Occipital lobe (tissue), 2 donors: ENCODE data around the gene MAP3K9. TPM values are rescaled to one million over a fixed set of nuclear protein-coding genes. Genes with fewer than 3 reads are reported as not detected.
"Not testable (repeated sequence)": the region's sequence is repeated elsewhere in the genome, so short reads cannot be mapped to it uniquely, and the experiment has no call there.

Experiments
- DNase-seq: peaks from one replicate; lab custom pipeline; 2025; lab: John Stamatoyannopoulos, UW
- total RNA-seq: library from RNA; depleted of rRNA; stranded (reverse); fragments of >200 nt; gene quantifications from one replicate; pipeline ENCODE4 v1.2.3, GENCODE V29; 2014

Gene MAP3K9
- 19.3 TPM for total RNA-seq

DNA sequence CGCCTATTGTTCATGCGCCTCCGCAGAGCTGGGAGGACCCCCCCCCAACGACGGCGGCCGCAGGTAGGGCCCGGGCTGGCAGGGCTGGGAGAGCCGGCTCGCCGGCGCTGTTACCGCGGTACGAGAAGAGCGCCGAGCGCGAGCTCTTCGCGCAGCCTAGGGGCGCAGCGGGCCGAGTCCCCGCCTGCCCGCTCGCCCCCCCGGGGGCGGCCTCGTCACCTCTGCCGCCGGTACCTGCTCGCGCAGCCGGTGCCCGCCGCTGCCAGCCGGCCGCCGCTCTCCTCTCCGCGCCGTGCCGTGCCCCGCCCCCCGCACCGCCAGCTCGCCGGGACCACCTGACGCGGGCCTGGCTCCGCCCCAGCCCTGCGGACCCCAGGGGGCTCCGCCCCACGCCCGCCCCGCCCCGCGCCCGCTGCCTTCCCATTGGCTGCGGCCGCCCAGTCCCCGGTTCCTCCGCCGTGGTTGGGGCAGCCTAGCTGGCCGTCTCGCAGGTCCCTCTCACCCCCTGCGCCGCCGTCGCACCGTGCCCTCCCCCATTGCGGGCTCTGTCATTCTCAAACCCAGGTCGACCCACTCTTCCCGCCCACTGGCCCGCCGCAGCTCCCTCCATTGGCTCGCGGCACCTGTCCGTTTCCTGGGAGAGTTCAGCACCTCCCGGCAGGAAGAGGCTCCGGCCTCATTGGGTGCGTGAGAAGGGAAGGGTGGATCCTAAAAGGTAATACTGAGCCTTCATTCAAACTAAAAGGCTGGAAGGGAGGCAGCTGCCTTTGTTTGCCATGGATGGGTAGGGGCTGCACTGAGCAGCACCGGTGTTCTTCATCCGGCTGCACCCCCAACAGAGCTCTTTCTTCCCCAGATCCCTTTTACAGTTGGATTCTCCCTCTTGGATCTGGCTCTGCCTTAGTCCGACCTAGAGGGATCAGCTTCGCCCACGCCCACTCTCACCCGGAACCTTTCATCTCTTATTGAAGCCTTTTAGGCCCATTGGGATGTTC lies at the start of gene MAP3K9:
Gene MAP3K9, minus strand, starts transcription at position 289 of the 995 bp plus-strand sequence. CDS start 342 bp downstream, outside the sequence.
- peak; percentile 96 for DNase-seq

DNA sequence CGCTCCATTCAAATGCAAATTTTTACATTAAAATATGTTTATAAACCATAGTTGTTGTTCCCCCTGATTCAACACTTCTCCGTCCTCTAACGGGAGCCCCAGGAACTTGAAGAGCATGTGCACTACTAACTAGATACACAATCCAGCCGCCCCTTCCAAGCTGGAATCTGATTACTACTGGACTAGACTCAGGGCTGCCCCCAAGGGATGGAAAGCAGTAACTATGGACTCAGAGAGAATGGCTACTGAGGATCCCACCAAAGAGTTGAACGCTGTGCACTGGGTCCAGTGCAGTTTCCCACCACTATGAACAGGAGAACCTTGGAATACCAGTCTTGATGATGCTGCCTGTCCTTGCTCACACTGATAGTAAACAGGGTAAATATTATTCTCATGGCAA lies 49.3 kb upstream of the MAP3K9 start:
- DNase-seq: no peak

DNA sequence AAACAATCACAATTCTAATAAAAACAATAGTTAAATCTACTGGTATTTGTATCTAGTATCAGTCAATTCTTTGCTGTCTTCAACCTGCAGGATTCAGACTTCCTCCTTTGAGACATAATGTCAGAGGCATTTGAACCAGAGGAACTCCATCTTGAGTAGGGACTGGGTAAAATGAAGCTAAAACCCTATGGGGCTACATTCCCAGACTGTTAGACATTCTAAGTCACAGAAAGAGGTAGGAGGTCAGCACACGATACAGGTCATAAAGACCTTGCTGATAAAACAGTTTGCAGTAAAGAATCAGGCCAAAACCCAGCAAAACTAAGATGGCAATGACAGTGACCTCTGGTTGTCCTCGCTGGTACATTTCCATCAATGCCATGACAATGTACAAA lies 48.2 kb upstream of the MAP3K9 start:
- DNase-seq: no peak

DNA sequence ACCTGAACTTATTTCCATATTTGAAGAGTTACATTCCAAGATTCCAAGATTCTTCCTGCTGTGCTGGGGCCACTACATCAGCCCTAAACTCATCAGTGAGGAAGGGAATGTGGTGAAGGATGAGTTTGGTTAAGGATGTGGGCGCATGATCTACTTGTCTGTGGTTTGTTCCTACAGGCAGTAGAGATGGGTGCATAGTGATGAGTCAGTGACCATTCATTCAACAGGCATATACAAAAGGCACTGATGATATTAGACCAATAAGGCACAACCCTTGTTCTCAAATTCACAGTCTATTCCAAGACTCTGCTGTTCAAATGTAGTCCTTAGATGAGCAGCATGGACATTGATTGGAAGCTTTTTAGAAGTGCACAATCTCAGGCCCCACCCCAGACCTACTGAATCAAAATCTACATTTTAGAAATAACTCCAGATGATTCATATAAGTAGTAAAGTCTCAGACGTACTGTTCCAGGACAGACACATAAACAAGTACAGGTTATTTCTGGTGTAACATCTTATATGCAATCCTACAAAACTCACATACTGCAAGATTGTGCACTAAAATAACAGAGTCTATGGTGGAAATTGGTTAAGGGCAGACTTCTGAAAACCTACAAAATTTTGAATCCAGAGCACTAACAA lies 47.7 kb upstream of the MAP3K9 start:
- no peak for DNase-seq

DNA sequence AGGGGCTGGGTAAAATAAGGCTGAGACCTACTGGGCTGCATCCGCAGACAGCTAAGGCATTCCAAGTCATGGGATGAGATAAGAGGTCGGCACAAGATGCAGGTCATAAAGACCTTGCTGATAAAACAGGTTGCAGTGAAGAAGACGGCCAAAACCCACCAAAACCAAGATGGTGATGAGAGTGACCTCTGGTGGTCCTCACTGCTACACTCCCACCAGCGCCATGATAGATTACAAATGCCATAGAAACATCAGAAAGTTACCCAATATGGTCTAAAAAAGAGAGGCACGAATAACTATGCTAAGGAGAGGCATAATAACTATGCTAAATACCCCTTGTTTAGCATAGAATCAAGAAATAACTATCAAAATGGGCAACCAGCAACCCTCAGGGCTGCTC lies 46.2 kb upstream of the MAP3K9 start:
- no peak for DNase-seq

- not testable (repeated sequence) for DNase-seq
Measured at GRCh38 chr14:70853658-70854057, 44.3 kb upstream of the MAP3K9 start.

- no peak for DNase-seq
Measured at GRCh38 chr14:70847406-70848090, 38.2 kb upstream of the MAP3K9 start.

DNA sequence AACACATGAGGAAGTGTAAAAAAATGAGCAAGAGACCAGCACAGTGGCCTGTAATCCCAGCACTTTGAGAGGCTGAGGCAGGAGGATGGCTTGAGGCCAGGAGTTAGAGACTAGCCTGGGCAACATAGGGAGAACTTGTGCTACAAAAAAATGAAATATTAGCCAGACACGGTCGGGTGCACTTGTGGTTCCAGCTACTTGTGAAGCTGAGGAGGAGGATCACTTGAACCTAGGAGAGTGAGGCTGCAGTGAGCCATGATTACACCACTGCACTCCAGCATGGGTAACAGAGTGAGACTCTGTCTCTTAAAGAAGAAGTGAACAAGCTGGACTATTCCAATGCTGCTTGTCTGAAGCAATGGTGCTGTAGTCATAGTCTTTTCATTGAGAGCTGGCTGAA lies 36.3 kb upstream of the MAP3K9 start:
- no peak for DNase-seq

- DNase-seq: no peak
Measured at GRCh38 chr14:70842851-70843462, 33.6 kb upstream of the MAP3K9 start.

GRCh38 chr14:70838076-70838475 lies 28.8 kb upstream of the MAP3K9 start:
- DNase-seq: no peak

DNA sequence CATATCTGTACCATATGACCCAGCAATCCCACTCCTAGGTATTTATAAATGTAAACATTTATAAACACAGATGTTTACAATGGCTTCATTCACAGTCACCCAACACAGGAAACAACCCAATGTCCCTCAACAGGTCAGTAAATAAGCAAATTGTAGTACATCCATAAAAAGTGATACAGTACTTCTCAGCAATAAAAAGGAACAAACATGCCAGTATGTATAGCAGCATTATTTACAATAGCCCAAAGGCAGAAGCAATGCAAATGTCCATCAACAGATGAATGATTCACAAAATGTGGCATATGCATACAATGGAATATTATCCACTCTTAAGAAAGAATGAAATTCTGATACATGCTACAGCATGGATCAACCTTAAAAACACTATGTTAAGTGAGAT lies 27.6 kb upstream of the MAP3K9 start:
- no peak for DNase-seq

DNA sequence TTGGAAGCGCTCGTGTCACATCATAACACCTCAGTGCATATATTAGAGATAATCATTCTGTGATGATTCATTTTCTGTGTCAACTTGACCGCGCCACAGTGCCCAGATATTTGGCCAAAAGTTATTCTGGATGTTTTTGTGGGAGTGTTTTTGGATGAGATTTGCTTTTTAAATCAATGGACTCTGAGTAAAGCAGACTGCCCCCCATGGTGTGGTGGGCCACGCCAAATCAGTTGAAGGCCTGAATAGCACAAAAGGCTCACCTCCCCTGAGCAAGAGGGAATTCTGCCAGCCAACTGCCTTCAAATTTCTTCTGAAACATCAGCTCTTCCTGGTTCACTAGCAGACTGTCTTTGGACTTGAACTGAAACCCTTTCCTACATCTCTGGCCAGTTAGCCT lies 24.6 kb upstream of the MAP3K9 start:
- no peak for DNase-seq

DNA sequence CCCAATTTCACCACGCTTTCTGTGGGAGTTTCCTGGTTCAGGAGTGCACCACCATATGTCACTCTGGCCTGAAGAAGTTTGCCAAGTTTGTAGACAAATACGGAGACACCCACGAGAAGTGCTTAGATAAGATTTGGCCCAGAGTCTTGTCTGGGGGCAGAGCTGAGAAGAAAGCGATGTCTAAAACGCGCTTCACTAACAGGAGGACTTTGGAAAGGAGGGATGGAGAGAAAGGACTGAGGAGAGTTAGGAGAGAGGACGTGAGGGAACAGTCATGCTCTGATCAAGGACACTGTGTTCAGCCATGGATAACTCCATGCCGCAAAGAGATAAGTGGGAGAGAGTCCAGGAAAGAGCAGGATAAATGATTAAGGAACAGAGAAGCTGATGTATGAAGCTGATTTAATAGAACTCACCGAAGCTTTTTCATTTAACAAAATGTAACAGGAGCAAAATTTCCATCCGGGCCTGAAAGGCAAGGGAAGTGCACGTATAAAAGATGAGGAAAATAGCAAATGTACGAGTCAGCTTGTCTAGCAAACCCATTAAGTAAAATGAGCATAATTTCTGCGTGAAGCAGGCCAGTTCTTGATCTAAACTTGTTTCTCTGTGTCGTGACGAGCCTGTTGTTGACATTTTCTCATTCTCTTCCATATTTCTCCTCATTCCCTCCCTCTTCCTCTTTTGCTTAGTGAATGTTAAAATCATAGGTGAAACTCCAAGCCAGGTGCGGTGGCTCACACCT lies 23.4 kb upstream of the MAP3K9 start:
- peak; percentile 24 for DNase-seq

DNA sequence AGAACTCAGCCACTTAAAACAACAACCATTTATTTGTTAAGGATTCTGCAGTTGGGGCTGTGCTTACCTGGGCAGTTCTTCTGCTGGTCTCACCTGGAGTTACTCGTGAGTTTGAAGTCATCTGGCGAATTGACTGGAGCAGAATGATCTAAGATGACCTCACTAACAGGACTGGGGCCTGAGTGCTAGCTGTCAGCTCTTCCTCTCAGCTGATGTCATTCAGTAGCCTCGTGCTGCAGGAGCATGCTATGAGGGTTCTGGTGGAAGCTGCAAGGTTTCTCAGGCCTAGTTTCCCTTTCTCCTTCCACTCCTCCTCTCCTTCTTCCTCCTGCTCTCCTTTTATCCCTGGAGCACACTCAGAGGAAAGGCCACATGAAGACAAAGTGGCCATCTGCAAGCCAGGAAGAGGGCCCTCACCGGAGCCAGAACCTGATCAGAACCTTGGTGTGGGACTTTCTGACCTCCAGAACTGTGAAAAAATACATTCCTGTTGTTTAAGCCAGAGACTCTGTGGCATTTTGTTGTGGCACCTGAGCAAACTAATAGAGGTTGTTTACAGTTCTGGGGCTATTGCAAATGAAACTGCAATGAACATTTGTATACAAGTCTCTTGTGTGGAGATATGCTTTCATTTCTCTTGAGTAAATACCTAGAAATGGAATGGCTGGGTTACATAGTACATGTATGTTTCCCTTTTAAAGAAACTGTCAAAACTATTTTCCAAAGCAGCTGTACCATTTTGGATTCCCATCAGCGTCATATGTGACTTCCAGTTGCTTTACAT lies 21.9 kb upstream of the MAP3K9 start:
- no peak for DNase-seq

GRCh38 chr14:70828188-70828587 lies 18.9 kb upstream of the MAP3K9 start:
- DNase-seq: no peak

DNA sequence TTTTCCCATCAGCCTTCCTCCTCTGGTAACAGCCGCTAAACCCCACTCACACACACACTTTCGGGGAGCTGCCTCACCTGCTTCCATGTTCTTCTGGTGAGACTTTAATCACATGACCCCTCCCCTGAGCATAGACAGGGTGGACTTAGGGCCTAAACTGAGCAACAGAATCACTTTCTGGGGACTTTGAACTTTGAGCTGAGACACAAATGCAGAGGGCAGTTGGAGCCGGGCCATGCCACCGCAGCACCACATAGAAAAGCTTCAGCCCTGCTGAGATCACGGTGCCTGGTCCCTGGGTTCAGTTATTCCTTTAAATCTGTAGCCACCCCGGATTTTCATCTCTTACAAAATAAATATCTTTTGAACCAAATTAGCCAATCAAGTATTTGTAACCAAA lies 18.4 kb upstream of the MAP3K9 start:
- DNase-seq: no peak

DNA sequence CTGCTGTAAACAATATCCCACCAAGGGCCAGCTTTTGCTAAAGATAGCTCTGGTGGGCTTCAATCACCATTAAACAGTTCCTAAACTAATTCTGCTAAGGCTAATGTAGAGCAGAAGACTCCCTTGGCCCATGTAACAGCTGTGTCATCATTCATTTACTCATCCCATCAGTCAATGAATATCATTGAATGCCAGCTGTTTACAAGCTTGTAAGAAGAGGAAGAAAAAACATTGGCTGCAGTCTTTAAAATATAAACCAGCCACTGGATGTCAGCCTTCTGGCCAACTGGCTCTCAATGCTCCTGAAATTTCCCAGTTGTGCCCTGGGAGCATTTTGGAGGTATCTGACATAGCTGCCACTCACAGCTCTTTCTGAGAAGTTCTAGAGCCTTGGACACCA lies 18.0 kb upstream of the MAP3K9 start:
- no peak for DNase-seq

- no peak for DNase-seq
Measured at GRCh38 chr14:70823281-70823680, 14.0 kb upstream of the MAP3K9 start.

GRCh38 chr14:70822530-70823185 lies 13.3 kb upstream of the MAP3K9 start:
- DNase-seq: no peak
